Bronchial epithelial cell (primary cell): ENCODE measurements around the gene TRIM41. TPM values are rescaled to one million over a fixed set of nuclear protein-coding genes. Genes with fewer than 3 reads are reported as not detected.

Experiments used
- DNase-seq: peaks from one replicate; pipeline ENCODE4 v3.0.0-alpha.2; 2010; ENCODE audit warnings: low read depth
- FAIRE-seq: peaks from 2 replicates; lab custom pipeline; 2011; peaks lifted over from hg19 to GRCh38; lab: Jason Lieb, UNC
- H3K27me3 ChIP-seq: 2 replicates; pipeline ENCODE4 v1.5.1; 2011; ENCODE audit warnings: low read length; ENCODE audit not compliant: control insufficient read depth, insufficient read depth
- H3K36me3 ChIP-seq: 2 replicates; pipeline ENCODE4 v1.5.1; 2011; ENCODE audit warnings: low read length; ENCODE audit not compliant: control insufficient read depth, insufficient read depth
- H3K4me3 ChIP-seq: 2 replicates; pipeline ENCODE4 v1.5.1; 2011; ENCODE audit warnings: mild to moderate bottlenecking, low read depth, low read length, control low read depth
- CTCF ChIP-seq: IDR thresholded peaks from 2 replicates; pipeline ENCODE4 v1.5.1; 2011; ENCODE audit warnings: mild to moderate bottlenecking, moderate library complexity, low read length, control low read depth, inconsistent platforms; ENCODE audit not compliant: insufficient read depth, severe bottlenecking
- total RNA-seq: library from RNA; depleted of rRNA; stranded (reverse); fragments of >200 nt; gene quantifications from 2 replicates; pipeline ENCODE4 v1.2.1, GENCODE V29; 2014

TRIM41 gene
- total RNA-seq, 1 donor from 2014 or later = 10.3 TPM

DNA sequence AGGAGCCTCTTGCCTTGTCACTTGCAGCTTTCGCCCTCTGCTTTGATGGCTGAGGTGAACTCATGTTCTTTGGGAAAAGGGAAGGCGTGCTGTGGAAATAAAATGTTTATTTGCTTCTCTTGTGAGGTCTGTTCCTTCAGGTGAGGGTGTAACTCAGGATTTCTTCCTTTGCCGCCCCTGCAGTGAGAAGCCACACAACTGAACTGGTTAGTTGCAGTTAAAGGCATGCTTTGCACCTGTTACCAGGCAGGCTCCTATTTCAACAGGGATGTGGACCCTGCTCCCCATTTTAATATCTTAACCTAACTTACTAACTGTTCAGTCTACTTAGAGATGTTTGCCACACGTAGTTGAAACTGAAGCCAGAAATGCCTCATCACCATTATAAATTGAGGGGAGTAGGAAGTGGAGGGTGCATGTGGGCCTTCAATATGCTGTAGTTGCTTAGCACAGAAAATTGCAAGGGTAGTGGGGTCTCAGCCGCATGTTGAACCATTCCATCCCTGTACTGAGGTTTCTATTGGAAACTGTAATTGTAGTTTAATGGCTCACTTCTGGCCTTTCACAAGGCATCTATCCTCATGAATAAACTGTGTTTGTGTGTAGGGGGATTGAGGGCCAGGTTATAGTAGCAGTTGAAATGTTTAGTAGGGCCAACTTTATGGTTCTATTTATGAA, 12.7 kb downstream of the TRIM41 start:
- no peaks in the 10 kb centered on the region for H3K27me3 ChIP-seq

DNA sequence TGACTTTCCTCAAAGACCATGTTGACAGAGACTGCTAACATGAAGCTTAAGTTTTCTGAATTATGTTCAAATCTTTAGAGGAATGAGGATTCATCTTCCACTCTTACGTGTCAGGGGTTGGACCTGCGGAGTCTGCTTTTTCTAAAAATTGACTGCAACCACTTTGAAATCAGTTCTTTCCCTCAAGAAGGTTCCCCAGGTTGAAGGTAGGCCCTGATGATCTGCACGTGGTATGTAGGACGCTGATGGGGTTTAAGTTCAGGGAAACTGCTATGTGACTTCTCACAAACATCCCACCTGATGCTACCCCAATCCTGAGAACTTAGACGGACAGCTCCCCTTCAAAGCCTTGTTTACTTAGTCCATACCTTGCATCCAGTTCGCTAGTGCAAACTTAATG, 13.4 kb downstream of the TRIM41 start:
- no peaks in the 10 kb centered on the region for H3K27me3 ChIP-seq
- DNase-seq (no peak), FAIRE-seq (no peak)
- peaks cover 37% of the 10 kb centered on the region for H3K36me3 ChIP-seq
- TF ChIP-seq CTCF = no peak
- H3K4me3 ChIP-seq = no peak overlapping the region

More for the DNA sequence above, 12.7 kb downstream of the TRIM41 start:
- Histone ChIP-seq H3K36me3 (peaks cover 31% of the 10 kb centered on the region), H3K4me3 (no peak overlapping the region)
- FAIRE-seq (no peak), DNase-seq (no peak)
- no peak for TF ChIP-seq CTCF

GRCh38 chr5:181236954-181237641, 14.0 kb downstream of the TRIM41 start:
- Histone ChIP-seq H3K27me3 (no peaks in the 10 kb centered on the region), H3K36me3 (peaks cover 39% of the 10 kb centered on the region), H3K4me3 (no peak overlapping the region)
- DNase-seq (no peak), FAIRE-seq (no peak)
- no peak for TF ChIP-seq CTCF

GRCh38 chr5:181237729-181238385, 14.8 kb downstream of the TRIM41 start:
- no peak for TF ChIP-seq CTCF
- no peak for FAIRE-seq
- Histone ChIP-seq H3K4me3 (no peak overlapping the region), H3K27me3 (no peaks in the 10 kb centered on the region), H3K36me3 (peaks cover 39% of the 10 kb centered on the region)
- no peak for DNase-seq

DNA sequence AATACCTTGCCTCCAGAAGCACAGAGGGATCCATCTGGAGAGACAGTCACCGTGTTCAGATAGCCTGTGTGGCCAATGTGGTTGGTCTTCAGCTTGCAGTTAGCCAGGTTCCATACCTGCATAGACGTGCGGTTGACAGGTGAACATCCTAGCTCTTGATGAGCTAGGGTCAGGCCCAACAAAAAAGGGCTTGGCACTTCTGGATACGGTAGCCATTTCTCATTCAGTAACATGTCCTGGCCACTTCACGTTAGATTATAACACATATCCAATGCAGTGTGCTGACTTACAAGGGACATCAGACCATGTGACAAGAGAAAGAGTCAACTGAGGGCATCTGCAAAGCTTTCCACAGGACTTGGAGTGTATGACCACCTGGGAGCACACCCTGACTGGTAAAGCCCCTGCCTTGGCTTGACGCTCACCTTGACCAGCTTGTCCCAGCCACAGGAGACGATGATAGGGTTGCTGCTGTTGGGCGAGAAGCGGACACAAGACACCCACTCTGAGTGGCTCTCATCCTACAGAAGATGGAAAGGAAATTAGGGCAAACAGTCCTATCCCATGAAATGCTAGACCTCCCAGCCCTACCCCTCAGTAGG, 16.1 kb downstream of the TRIM41 start:
- TF ChIP-seq CTCF = no peak
- DNase-seq (no peak), FAIRE-seq (no peak)
- Histone ChIP-seq H3K36me3 (peaks cover 39% of the 10 kb centered on the region), H3K27me3 (no peaks in the 10 kb centered on the region), H3K4me3 (no peak overlapping the region)
